Testis (tissue), 2 donors: Measurements from ENCODE around the gene CRADD.

ENCODE experiments used
- CTCF ChIP-seq, 3 experiments: fragments of 450-650 bp in 2 of 3; fragments of 200-600 bp in 1 of 3; sonication (generic) in 1 of 3; IDR thresholded peaks; one replicate each; pipeline ENCODE4 v1.5.1; 2016 to 2019; ENCODE audit warnings: antibody characterized with exemption in 3 of 3, mild to moderate bottlenecking in 2 of 3, moderate library complexity in 1 of 3
- POLR2A ChIP-seq: fragments of 450-650 bp; IDR thresholded peaks from one replicate; pipeline ENCODE4 v1.6.1; 2017; ENCODE audit warnings: antibody characterized with exemption, mild to moderate bottlenecking, moderate library complexity

GRCh38 chr12:93708952-93709351 lies 31.8 kb downstream of the CRADD start:
- TF ChIP-seq CTCF (IDR thresholded peaks at IDR 0.05), result no peak
- TF ChIP-seq POLR2A, result no peak
